HG03097 (cell line): ENCODE results near the gene LRRN4CL.
"Not testable (repeated sequence)": the region's sequence is repeated elsewhere in the genome, so short reads cannot be mapped to it uniquely, and the experiment has no call there.

Experiments
- ATAC-seq: cut with Tn5 transposase; IDR thresholded peaks from one replicate; pipeline ENCODE4 v1.9.1; 2021; ENCODE audit not compliant: unreplicated experiment, low FRiP score

The LRRN4CL gene

DNA sequence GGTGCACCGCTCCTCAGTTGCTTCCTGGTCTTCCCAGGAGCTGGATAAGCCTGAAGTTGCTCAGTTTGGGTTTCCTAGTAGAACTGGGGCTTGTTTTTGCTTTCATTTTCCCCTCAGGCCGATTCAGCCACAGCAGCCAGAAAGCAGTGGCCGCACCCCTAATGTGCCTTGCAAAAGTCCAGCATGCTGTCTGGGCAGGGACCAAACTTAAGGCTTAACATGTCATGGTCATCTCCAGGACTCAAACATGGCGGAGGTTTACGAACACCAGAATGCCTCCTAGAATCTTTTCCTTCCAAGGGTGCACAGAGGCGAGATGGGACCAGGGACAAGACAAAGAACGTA is 20.6 kb upstream of the LRRN4CL start:
- peak; percentile 0 for ATAC-seq

GRCh38 chr11:62709247-62710000 is 20.1 kb upstream of the LRRN4CL start:
- ATAC-seq, result peak; percentile 59

- no peak for ATAC-seq
These were observed 19.5 kb upstream of the LRRN4CL start for GRCh38 chr11:62708793-62709192.

- no peak for ATAC-seq
These were observed 19.1 kb upstream of the LRRN4CL start for GRCh38 chr11:62708392-62708791.

GRCh38 chr11:62707277-62707861 is 18.0 kb upstream of the LRRN4CL start, which contains the start of the genes BSCL2 and GNG3:
BSCL2 (minus strand) TSS chr11:62707424; CDS start chr11:62707195, 229 bp downstream.
GNG3 (plus strand) TSS chr11:62707676; CDS start chr11:62708296, 620 bp downstream.
- ATAC-seq, result no peak

DNA sequence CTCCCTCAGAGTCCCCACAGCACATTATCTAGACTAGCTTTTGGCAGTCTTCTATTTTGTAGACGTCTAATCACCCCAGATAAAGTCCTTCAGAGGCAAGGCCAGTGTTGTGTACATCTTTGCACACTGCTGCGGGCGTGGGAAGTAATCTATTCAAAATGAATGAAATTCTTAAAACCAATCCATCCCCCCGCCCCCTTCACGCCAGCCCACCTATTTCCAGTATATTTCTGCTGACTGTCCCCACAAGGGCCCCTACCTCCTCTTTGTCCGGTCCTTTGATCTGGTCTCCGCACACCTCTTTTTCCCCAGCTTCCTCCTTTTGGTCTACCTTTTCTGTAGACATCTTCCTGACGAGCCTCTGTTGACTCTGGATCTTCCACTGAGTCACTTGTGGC is 17.5 kb upstream of the LRRN4CL start:
- no peak for ATAC-seq

DNA sequence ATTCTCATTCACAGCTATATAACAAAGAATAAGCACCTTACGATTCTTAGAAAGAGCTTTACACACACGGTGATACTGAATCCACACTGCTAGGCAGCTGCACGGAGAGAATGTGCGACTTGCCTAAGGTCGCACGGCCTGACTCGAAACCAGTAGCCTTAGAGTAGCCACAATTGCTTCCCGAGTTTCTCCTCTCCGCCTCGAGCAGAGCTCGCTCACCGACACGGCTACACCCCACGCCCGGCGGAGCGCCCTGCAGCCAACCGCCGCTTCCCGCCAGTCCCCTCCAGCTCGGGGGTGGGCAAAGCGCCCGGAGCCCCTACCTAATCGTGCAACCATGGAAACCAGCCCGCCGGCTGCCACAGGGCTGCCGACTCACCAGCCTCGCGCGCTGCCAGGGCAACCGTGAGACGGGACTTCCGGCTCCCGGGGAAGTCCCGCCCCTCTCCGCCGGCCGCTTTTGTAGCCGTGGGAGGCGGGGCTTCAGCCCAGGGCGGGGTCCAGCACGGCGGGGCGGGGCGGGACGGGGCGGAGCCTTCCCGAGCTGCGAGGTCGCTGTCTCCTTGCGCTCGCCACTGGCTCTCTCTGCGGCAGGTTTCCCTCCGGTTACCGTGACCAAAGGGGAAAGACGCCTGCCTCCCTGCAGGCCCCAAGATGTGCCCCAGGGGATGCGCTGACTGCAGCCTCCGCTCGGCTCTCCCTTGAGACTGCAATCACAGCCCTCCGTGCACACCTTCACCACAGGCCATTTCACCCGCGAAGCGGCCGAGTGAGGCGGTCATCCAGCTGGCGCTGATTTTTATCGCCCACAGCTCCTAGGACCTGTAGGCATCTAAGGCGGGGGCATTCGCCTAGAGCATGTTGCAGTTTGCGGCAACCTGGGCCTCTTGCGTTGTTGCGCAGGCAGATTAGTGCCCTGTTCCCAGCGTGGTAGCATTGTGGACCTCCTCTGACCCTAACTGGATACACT is 16.8 kb upstream of the LRRN4CL start:
- ATAC-seq, result peak; percentile 53

- no peak for ATAC-seq
These were observed 16.1 kb upstream of the LRRN4CL start for GRCh38 chr11:62705413-62705812.

DNA sequence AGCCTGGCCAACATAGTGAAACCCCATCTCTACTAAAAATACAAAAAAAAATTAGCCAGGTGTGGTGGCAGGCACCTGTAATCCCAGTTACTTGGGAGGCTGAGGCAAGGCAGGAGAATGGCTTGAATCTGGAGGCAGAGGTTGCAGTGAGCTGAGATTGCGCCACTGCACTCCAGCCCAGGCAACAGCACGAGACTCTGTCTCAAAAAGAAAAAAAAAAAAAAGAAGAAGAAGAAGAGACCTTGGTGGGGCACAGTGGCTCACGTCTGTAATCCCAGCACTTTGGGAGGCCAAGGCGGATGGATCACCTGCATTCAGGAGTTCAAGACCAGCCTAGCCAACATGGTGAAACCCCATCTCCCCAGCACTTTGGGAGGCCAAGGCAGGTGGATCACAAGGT is 14.6 kb upstream of the LRRN4CL start:
- ATAC-seq, result not testable (repeated sequence)

DNA sequence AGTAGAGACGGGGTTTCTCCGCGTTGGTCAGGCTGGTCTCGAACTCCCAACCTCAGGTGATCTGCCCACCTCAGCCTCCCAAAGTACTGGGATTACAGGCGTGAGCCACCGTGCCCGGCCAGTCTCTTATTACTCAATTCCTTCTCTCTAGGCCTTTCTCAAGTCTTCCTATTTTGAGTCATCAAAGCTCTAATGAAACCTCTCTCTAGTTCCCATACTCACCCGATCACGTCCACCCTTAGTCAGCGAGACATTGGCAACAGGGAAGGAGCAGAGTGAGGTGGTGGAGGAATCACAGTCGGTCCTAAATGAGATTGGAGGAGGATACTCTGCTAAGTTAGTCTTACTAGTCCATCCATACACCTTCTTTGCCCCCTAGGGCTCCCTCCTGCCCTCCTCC is 12.9 kb upstream of the LRRN4CL start:
- ATAC-seq, result no peak

DNA sequence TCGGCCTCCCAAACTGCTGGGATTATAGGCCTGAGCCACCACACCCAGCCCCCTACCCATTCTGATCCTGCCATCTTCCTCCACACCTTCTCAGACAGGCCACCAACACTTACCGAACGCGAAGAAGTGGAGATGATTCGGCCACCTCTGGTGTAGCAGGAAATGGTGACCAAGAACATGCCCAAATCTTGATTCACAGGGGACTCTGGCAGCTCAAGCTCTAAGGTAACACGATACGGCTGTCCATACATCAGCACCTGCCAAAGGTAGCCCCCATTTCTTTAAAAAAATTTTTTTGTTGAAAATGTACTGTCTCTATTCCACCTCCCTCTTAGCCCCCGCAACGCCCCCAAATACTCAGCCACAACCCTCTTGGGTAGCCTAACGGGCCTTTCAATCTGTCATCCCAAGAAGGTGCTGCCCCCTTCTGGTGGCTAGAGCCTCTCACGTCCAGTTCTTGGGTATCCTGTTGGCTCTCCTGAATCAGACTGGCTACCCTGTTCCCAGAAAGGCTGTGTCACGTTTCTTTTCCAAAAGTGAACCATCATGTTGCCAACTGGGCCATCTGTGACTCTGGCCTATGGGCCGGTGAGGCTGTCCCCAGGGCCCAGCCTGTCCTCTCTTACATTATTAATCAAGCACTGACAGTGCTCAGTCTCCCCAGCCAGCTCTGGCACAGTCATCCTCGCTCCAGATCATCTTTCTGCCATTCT is 5.3 kb upstream of the LRRN4CL start:
- no peak for ATAC-seq

DNA sequence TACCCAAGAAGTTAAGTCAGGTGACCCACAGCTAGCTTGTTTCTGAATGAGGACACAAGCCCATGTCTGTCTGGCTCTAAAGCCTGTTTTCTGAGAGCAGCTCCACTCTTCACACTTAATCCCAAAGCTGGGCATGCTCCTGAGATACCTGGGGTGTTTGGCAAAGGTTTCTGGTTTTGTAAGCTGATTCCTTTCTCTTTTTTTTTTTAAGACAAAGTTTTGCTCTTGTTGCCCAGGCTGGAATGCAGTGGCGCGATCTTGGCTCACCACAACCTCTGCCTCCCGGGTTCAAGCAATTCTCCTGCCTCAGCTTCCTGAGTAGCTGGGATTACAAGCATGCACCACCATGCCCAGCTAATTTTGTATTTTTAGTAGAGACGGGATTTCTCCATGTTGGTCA is 4.3 kb upstream of the LRRN4CL start:
- ATAC-seq, result not testable (repeated sequence)

DNA sequence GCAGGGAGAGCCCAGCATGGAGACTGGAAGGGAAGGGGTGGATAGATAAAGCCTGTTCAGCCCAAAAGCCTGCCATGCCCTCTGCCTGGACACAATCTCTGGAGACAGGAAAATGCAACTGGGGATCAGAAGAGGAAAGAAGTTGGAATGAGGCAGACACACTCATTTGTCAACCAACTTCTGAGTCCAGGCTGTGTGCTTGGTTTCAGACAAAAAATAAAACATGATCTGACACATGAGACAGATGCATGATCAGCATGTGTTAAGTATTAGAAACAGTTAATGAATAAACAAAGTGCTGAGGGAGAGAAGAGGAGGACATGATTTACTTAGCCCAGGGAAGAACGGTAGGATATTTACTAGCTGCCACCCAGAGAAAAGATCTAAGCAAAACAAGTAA is 839 bp downstream of the LRRN4CL start:
- ATAC-seq, result no peak

DNA sequence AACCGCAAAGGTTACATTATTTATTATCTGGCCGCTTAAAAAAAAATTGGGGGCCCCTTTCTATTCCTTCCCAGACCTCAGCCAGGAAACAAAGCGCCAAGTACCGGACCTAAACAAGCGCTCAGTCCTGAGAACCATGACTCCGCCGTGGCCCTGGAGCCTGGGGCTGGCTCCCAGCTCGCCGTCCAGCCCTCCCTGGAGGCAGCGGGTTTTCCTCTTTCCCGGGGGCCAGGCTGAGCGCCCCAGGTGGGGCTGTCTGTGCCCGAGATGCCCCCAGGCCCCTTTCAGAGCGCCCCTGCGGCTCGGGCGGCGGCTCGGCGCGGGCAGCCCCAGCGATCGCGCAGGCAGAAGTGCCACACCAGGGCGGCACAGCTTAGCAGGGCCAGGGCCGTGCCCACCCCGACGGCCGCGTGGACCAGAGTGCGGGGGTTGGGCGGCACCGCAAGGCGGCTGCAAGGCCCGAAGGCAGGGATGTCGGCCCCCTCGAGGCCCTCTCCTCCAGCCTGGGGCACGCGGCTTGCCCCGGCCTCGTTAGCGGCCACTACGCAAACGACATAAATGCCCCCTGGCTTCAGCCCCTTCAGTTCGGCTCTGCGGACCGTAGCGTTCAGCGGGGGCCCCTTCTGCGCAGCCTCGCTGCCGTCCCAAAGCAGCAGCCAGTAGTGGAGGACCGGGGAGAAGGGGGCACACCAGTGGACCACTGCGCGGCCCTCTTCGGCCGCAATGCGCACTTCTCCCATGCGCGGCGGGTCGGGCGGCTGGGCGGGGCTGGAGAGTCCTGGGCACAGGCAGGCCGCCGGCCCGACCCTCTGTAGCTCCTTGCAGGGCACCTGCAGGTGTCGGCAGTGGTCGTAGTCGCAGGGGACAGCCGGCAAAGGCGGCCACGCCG is 1.6 kb downstream of the LRRN4CL start:
- ATAC-seq, result no peak

DNA sequence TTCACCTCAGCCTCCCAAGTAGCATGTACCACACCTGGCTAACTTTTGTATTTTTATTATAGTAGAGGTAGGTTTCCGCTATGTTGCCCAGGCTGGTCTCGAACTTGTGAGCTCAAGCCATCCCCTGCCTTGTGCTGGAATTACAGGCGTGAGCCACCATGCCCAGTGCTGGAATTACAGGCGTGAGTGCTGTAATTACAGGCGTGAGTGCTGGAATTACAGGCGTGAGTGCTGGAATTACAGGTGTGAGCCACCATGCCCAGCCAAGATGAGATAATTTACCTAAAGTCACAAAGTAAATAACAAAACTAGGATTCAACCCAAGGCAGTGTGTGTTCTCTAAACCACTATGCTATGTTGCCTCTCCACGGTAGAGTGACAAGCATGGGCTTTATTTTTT is 6.8 kb downstream of the LRRN4CL start:
- ATAC-seq, result no peak

DNA sequence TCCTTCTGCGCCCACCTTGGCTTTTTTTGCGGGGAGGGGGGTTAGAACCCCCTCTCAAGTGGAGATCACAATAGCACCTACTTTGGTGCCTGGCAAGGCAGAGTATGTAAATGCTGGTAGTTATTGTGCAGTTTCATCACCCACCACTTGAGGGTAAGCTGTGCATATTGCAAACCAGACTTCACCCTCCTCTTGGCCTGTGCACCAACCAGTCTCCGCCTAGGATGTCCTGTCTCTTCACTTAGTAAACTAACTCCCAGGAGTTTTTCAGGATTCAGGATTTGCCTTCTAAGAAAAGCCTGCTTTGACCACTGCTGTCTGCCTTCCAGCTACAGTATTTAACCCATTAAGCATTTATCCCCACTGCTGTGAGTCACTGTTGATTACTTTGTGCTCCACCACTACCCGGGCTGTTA is 8.5 kb downstream of the LRRN4CL start:
- ATAC-seq, result peak; percentile 55

- no peak for ATAC-seq
These were observed 10.3 kb downstream of the LRRN4CL start, which contains the start of gene UBXN1 for GRCh38 chr11:62678770-62679696. UBXN1 (minus strand) TSS chr11:62679073; CDS start chr11:62678923, 150 bp downstream.

GRCh38 chr11:62678433-62678769 is 10.9 kb downstream of the LRRN4CL start:
- ATAC-seq, result no peak
